Adrenal gland (tissue), 5 donors: ENCODE measurements around the gene PLAGL1.

Experiments
- POLR2A ChIP-seq, 2 donors: fragments of 450-650 bp; IDR thresholded peaks; one replicate each; pipeline ENCODE4 v1.6.1; 2017; ENCODE audit warnings: antibody characterized with exemption in 2 of 2, mild to moderate bottlenecking in 2 of 2, moderate library complexity in 1 of 2
- TF ChIP-seq, protein P1 (sequence below), 6 experiments: fragments of 450-650 bp in 4 of 6; fragments of 200-600 bp in 2 of 6; sonication (generic) in 1 of 6; IDR thresholded peaks; 1 replicate in 5 of 6; 2 replicates in 1 of 6; pipeline versions ENCODE4 v1.5.1 to v1.8.0; 2016 to 2021; ENCODE audit warnings: antibody characterized with exemption in 6 of 6, mild to moderate bottlenecking in 2 of 6, moderate library complexity in 1 of 6
- donor health status: DM: no; HTN: no; CAD: no.

DNA sequence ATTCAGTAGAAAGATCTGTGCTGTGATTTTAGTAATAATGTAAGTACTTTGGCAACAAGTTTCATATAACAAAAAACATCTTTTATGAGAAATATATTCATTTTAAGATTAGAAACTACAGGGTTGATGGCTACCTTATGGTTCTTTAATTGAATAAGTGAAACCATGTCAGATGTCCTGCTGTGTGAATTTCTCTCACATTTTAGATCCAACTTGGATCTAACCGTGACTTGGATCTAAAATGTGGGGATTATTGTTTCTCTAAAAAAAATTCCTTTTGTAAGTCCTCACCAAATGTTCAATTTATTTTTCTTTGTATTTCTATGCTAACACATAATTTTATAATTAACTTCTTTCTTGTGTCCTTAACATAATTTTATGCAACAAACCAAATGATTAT, 113.4 kb downstream of the PLAGL1 start:
- TF ChIP-seq, protein P1, sequence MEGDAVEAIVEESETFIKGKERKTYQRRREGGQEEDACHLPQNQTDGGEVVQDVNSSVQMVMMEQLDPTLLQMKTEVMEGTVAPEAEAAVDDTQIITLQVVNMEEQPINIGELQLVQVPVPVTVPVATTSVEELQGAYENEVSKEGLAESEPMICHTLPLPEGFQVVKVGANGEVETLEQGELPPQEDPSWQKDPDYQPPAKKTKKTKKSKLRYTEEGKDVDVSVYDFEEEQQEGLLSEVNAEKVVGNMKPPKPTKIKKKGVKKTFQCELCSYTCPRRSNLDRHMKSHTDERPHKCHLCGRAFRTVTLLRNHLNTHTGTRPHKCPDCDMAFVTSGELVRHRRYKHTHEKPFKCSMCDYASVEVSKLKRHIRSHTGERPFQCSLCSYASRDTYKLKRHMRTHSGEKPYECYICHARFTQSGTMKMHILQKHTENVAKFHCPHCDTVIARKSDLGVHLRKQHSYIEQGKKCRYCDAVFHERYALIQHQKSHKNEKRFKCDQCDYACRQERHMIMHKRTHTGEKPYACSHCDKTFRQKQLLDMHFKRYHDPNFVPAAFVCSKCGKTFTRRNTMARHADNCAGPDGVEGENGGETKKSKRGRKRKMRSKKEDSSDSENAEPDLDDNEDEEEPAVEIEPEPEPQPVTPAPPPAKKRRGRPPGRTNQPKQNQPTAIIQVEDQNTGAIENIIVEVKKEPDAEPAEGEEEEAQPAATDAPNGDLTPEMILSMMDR (IDR thresholded peaks at IDR 0.05): no peak
- no peak for TF ChIP-seq POLR2A (IDR thresholded peaks at IDR 0.05)
